HG02571 (cell line): Measurements from ENCODE around the gene SPRR2B.
"Not testable (repeated sequence)": the region's sequence is repeated elsewhere in the genome, so short reads cannot be mapped to it uniquely, and the experiment has no call there.

ENCODE experiments used
- ATAC-seq: cut with Tn5 transposase; IDR thresholded peaks from one replicate; pipeline ENCODE4 v1.9.1; 2021; ENCODE audit warnings: mild to moderate bottlenecking, moderate library complexity; ENCODE audit not compliant: unreplicated experiment

SPRR2B gene

GRCh38 chr1:153035211-153035610, 36.2 kb downstream of the SPRR2B start:
- ATAC-seq: no peak

DNA sequence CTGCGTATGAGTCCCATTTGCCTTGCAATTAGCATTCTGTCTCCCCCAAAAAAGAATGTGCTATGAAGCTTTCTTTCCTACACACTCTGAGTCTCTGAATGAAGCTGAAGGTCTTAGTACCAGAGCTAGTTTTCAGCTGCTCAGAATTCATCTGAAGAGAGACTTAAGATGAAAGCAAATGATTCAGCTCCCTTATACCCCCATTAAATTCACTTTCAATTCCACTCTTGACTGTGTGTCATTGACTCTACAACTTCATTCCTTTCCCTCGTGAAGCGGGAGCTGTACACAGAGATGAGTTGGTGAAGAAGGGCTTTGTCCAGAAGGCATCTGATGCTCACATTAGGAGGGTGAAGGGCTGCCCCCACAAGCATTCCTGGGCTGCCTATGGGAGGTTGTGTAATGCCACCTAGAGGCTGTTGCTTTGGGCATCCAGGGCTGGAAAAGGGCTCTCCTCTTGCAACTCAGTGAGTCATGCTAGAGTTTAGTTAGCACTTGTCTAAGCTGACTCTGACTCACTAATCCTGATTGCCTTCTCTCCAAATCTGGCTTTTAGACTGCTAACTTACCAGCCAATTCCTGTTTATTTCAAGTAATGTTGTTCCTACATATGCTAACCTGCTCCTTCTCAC, 38.6 kb downstream of the SPRR2B start:
- ATAC-seq: no peak

DNA sequence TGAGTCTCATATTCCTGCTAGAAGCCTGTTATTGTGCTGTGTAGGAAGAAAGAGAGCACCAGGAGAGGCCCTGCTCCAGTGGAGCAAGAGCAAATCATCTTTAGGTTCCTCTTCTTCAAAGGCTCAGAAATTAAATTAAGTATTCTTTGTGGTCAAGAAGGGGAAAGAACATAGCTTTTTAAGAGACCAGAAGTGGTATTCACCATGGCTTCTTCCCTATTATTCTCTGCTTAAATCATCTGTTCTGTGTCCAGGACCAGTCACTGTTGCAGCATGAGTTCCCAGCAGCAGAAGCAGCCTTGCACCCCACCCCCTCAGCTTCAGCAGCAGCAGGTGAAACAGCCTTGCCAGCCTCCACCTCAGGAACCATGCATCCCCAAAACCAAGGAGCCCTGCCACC, 39.3 kb downstream of the SPRR2B start:
- ATAC-seq: no peak

GRCh38 chr1:153030895-153031294, 40.5 kb downstream of the SPRR2B start, which contains the start of gene SPRR1B:
Gene SPRR1B (plus strand): TSS chr1:153031203. CDS start chr1:153032346, 1,143 bp downstream.
- no peak for ATAC-seq

DNA sequence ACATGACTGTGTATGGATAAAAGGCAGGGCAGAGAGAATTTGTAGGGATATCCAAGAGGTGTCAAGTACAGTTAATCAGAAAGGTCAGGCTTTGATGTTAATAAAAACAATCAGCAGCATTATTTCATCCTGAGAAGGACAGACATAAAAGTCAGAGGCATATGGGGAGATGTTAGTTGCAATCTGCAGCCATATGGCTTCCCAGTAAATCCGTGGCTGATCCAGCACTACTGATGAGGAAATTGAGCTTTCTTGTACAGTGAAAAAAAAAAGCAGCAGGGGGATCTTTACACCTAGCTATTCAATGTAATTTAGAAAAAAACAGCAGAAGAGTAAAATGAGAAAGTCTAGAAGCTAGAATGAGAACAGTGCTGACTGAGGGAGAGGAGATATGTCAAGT, 42.6 kb downstream of the SPRR2B start:
- no peak for ATAC-seq

DNA sequence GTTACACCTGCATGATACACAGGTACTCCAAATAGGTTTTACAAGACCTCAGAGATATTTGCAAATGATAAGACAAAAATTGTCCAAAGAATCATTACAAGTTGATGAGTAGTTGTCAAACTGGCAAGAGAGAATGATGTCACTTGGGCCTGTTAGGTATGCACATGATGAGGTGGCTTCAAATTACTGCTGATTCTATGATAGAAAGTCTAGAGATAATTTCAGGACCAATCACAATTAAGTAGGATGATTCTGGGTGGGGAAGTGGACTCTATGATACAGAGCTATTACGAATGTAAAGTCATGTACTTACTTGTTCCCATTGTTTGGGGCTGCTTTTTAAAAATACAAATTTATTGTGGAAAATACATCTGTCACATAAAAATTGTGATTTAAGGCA, 45.6 kb downstream of the SPRR2B start:
- no peak for ATAC-seq

DNA sequence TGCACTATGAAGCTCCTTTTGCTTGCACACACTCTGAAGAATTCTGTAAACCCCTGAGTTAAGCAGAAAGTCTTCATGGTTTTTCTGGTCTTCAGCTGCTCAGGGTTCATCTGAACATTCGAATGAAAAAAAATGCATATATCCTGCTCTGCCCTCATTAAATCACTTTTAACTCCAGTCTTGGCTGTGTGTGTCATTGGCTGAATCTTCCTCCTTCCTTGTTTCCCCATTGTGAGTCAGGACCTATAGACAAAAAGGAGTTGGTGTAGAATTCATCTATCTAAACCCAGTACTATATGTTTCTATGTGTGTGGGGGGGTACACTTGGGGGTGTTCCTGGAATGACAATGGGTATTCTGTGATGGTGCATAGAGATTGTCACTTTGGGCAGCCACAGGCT, 47.0 kb downstream of the SPRR2B start:
- no peak for ATAC-seq

GRCh38 chr1:153023109-153023508, 48.3 kb downstream of the SPRR2B start:
- ATAC-seq: no peak

GRCh38 chr1:153022340-153022739, 49.1 kb downstream of the SPRR2B start:
- ATAC-seq: not testable (repeated sequence)

DNA sequence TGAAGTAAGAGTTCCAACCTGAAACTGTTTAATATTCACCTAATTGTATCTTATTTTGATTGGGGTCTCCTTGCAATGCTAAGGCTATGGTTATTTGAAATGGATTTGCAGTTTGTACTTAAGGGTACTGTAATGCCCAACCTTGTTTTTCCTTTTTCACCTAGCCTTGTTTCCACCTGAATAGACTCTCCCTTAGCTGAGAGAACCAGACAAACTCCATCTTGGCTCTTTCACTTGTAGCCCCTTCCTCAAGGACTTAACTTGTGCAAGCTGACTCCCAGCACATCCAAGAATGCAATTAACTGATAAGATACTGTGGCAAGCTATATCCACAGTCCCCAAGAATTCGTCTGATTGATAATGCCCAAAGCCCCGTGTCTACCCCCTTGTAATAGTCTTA, 49.6 kb downstream of the SPRR2B start:
- not testable (repeated sequence) for ATAC-seq
